GM19025 (cell line): ENCODE data around the gene DRC7.
"Not testable (repeated sequence)": the region's sequence is repeated elsewhere in the genome, so short reads cannot be mapped to it uniquely, and the experiment has no call there.

Experiments
- ATAC-seq: cut with Tn5 transposase; IDR thresholded peaks from one replicate; pipeline ENCODE4 v1.9.1; 2021; ENCODE audit warnings: mild to moderate bottlenecking, low read depth, moderate library complexity; ENCODE audit not compliant: unreplicated experiment

The DRC7 gene

GRCh38 chr16:57658878-57659674 lies 35.5 kb upstream of the DRC7 start:
- ATAC-seq: no peak

- ATAC-seq: no peak
These were observed 33.7 kb upstream of the DRC7 start for GRCh38 chr16:57660715-57661463.

GRCh38 chr16:57661510-57661909 lies 33.1 kb upstream of the DRC7 start:
- ATAC-seq: no peak

- ATAC-seq: no peak
These were observed 32.4 kb upstream of the DRC7 start for GRCh38 chr16:57661936-57662906.

GRCh38 chr16:57663436-57663835 lies 31.2 kb upstream of the DRC7 start:
- ATAC-seq: no peak

GRCh38 chr16:57663917-57664661 lies 30.5 kb upstream of the DRC7 start:
- no peak for ATAC-seq

GRCh38 chr16:57664662-57665025 lies 30.0 kb upstream of the DRC7 start:
- no peak for ATAC-seq

GRCh38 chr16:57665541-57665940 lies 29.1 kb upstream of the DRC7 start:
- ATAC-seq: no peak

GRCh38 chr16:57666353-57667047 lies 28.1 kb upstream of the DRC7 start:
- no peak for ATAC-seq

GRCh38 chr16:57667048-57667525 lies 27.5 kb upstream of the DRC7 start:
- ATAC-seq: no peak

GRCh38 chr16:57667526-57668262 lies 26.9 kb upstream of the DRC7 start:
- no peak for ATAC-seq

GRCh38 chr16:57668263-57668571 lies 26.4 kb upstream of the DRC7 start, which contains the start of gene ADGRG3:
Gene ADGRG3, plus strand, starts transcription at chr16:57668306. Its CDS starts 42 bp downstream, at chr16:57668348.
- ATAC-seq: no peak

- ATAC-seq: no peak
These were observed 25.8 kb upstream of the DRC7 start for GRCh38 chr16:57668630-57669475.

GRCh38 chr16:57669476-57670162 lies 25.0 kb upstream of the DRC7 start:
- no peak for ATAC-seq

GRCh38 chr16:57670196-57670595 lies 24.4 kb upstream of the DRC7 start:
- ATAC-seq: no peak

- ATAC-seq: not testable (repeated sequence)
These were observed 23.2 kb upstream of the DRC7 start for GRCh38 chr16:57671451-57671850.

- ATAC-seq: no peak
These were observed 22.2 kb upstream of the DRC7 start for GRCh38 chr16:57672416-57672815.
